Trophoblast cell (in vitro differentiated cells and primary cell): Measurements from ENCODE around the gene ESRP2.

Source experiments
- DNase-seq, 2 donors: peaks; one replicate each; pipeline ENCODE4 v3.0.0-alpha.2; 2016
- H2AFZ ChIP-seq: 2 replicates; pipeline ENCODE4 v1.6.1; 2013; ENCODE audit warnings: low read length, moderate library complexity, mild to moderate bottlenecking; ENCODE audit not compliant: insufficient read depth, poor library complexity
- H2AK5ac ChIP-seq: 2 replicates; pipeline ENCODE4 v1.6.1; 2013; ENCODE audit warnings: mild to moderate bottlenecking, low read length
- H2BK120ac ChIP-seq: 2 replicates; pipeline ENCODE4 v1.6.1; 2013; ENCODE audit warnings: low read length, mild to moderate bottlenecking, moderate library complexity; ENCODE audit not compliant: insufficient read depth, poor library complexity
- H2BK12ac ChIP-seq: 2 replicates; pipeline ENCODE4 v1.6.1; 2013; ENCODE audit warnings: mild to moderate bottlenecking, low read length, moderate library complexity
- H2BK5ac ChIP-seq: 2 replicates; pipeline ENCODE4 v1.6.1; 2013; ENCODE audit warnings: low read length, low read depth, moderate library complexity, mild to moderate bottlenecking; ENCODE audit not compliant: poor library complexity
- H3K14ac ChIP-seq: 2 replicates; pipeline ENCODE4 v1.6.1; 2013; ENCODE audit warnings: mild to moderate bottlenecking, low read length
- H3K18ac ChIP-seq: 2 replicates; pipeline ENCODE4 v1.6.1; 2013; ENCODE audit warnings: mild to moderate bottlenecking, low read length
- H3K23ac ChIP-seq: 2 replicates; pipeline ENCODE4 v1.6.1; 2013; ENCODE audit warnings: low read length
- H3K27ac ChIP-seq: 2 replicates; pipeline ENCODE4 v1.5.1; 2013; ENCODE audit warnings: low read depth, mild to moderate bottlenecking, inconsistent platforms, low read length, moderate library complexity
- H3K27me3 ChIP-seq: 2 replicates; pipeline ENCODE4 v1.6.1; 2013; ENCODE audit warnings: inconsistent platforms, mild to moderate bottlenecking, low read length, moderate library complexity; ENCODE audit not compliant: insufficient read depth
- H3K36me3 ChIP-seq, 2 experiments: 1 replicate in 1 of 2; 2 replicates in 1 of 2; pipeline ENCODE4 v1.6.1; 2013; ENCODE audit warnings: low read length in 2 of 2, mild to moderate bottlenecking in 2 of 2, moderate library complexity in 1 of 2; ENCODE audit not compliant: insufficient read depth in 2 of 2, control insufficient read depth in 1 of 2
- H3K4ac ChIP-seq: 2 replicates; pipeline ENCODE4 v1.6.1; 2013; ENCODE audit warnings: low read depth, mild to moderate bottlenecking, low read length, moderate library complexity
- H3K4me1 ChIP-seq, 2 experiments: 1 replicate in 1 of 2; 2 replicates in 1 of 2; pipeline ENCODE4 v1.6.1; 2013; ENCODE audit warnings: low read length in 2 of 2, mild to moderate bottlenecking in 2 of 2, moderate library complexity in 1 of 2; ENCODE audit not compliant: insufficient read depth in 2 of 2, control insufficient read depth in 1 of 2
- H3K4me2 ChIP-seq: 2 replicates; pipeline ENCODE4 v1.6.1; 2013; ENCODE audit warnings: inconsistent platforms, mild to moderate bottlenecking, low read length, moderate library complexity
- H3K4me3 ChIP-seq: 2 replicates; pipeline ENCODE4 v1.5.1; 2013; ENCODE audit warnings: mild to moderate bottlenecking, low read depth, low read length, inconsistent platforms
- H3K79me1 ChIP-seq: one replicate; pipeline ENCODE4 v1.6.1; 2013; ENCODE audit warnings: low read length
- H3K79me2 ChIP-seq: 2 replicates; pipeline ENCODE4 v1.6.1; 2013; ENCODE audit warnings: low read length, mild to moderate bottlenecking; ENCODE audit not compliant: control insufficient read depth, insufficient read depth, poor library complexity
- H3K9ac ChIP-seq: 2 replicates; pipeline ENCODE4 v1.6.1; 2013; ENCODE audit warnings: mild to moderate bottlenecking, low read length
- H3K9me3 ChIP-seq: 2 replicates; pipeline ENCODE4 v1.6.1; 2013; ENCODE audit warnings: low read depth, mild to moderate bottlenecking, control low read depth, inconsistent platforms, low read length; ENCODE audit not compliant: insufficient read depth
- H4K12ac ChIP-seq: 2 replicates; pipeline ENCODE4 v1.6.1; 2013; ENCODE audit warnings: low read depth, mild to moderate bottlenecking, low read length, moderate library complexity
- H4K8ac ChIP-seq: 2 replicates; pipeline ENCODE4 v1.6.1; 2013; ENCODE audit warnings: low read depth, mild to moderate bottlenecking, low read length, moderate library complexity
- H4K91ac ChIP-seq: one replicate; pipeline ENCODE4 v1.6.1; 2013; ENCODE audit warnings: low read depth, mild to moderate bottlenecking, low read length, moderate library complexity
- WGBS: extraction: QIAGEN DNeasy Blood & Tissue Kit; methylation state at CpG from one replicate; pipeline ENCODE4 v1.1.7; 2013; ENCODE audit warnings: missing lambda C conversion rate; ENCODE audit not compliant: insufficient read length, insufficient coverage; ENCODE audit errors: extremely low coverage; 5-methylcytosine and 5-hydroxymethylcytosine counted together

Gene ESRP2

DNA sequence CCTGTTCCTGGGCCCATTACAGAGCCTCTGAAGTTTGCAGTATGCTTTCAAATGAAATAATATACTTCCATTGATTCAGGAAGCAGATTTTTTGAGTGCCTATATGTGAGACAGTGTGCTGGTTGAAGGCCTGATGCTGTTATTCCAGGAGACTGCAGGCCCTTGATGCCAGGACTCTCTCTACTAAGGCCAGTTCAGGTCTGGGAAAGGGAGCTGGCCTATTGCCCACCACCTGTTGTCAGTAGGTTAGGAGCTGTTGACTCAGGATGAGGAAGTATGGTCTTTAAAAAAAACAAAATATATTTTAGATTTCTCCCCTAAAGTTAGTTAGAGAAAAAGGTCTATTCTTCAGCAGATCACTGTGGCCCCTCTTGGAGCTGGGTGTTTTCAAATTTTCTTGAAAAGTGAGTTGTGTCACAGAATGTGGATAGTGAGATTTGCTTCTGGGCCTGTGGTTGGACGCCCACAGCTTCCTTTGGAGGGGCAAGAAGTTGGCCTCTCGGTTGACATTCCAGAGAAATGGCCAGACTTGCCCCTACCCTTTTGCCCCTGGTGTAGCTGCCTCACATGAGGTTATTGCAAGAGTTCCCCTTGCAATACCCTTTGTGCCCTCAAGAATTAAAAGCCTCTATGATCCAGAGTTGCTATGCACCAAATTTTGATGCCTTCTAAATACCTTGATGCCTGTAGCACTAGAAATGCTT, 7.9 kb downstream of the ESRP2 start:
- H2AK5ac ChIP-seq: no peak overlapping the region
- no peaks in the 10 kb centered on the region for H3K79me2 ChIP-seq
- H3K4ac ChIP-seq: no peak overlapping the region
- H2BK12ac ChIP-seq: no peak overlapping the region
- H3K4me2 ChIP-seq: no peak overlapping the region
- H3K9ac ChIP-seq: no peak overlapping the region
- no peak overlapping the region for H4K91ac ChIP-seq
- H3K14ac ChIP-seq: no peak overlapping the region
- no peaks in the 10 kb centered on the region for H3K9me3 ChIP-seq
- no peak overlapping the region for H3K18ac ChIP-seq
- H3K4me3 ChIP-seq: no peak overlapping the region
- H2BK5ac ChIP-seq: no peak overlapping the region
- no peak overlapping the region for H4K12ac ChIP-seq
- no peak overlapping the region for H3K27ac ChIP-seq
- H4K8ac ChIP-seq: no peak overlapping the region
- no peak overlapping the region for H2BK120ac ChIP-seq
- no peaks in the 10 kb centered on the region for H3K27me3 ChIP-seq
- no peak for DNase-seq
- WGBS: no CpG with 5 or more reads among the region's 2 CpGs
- H2AFZ ChIP-seq: no peak overlapping the region
- no peaks in the 10 kb centered on the region for H3K79me1 ChIP-seq
- no peaks in the 10 kb centered on the region for H3K4me1 ChIP-seq
- H3K36me3 ChIP-seq: peaks cover 35 to 40% of the 10 kb centered on the region in 2 experiments
- no peak overlapping the region for H3K23ac ChIP-seq

DNA sequence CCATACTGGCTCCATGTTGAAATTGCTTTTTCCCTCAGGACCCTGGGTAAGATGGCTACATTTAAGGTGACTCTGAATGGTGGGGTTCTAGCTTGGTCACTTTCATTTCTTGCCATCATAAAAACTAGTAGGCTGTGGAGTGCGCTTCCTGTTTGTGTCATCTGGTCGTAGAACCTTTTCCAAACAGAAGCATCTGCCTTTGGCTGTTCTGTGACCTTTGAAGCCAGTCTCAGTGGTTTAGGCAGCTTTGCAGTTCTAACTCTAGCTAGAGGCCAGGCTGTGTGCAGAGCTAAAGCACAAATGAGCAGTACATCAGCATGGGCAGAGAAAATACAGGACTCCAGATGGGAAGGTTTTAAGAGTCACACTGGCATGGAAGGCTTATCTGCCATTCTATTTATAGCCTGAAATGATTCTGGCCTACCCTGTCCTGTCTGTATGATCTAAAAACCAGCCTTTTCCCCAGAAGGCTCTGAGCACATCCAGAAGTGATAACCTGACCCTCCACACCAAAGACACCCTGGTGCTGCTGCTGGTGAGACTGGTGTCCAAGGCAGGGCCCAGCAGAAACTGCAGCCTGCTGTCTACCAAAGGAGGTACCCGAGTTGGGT, 8.6 kb downstream of the ESRP2 start:
- Histone ChIP-seq H3K27me3 (no peaks in the 10 kb centered on the region), H3K23ac (no peak overlapping the region), H3K4me1 (no peaks in the 10 kb centered on the region), H3K36me3 (peaks cover 31 to 36% of the 10 kb centered on the region in 2 experiments), H3K14ac (no peak overlapping the region), H2AFZ (no peak overlapping the region), H2AK5ac (no peak overlapping the region), H2BK12ac (no peak overlapping the region), H4K8ac (no peak overlapping the region), H3K27ac (no peak overlapping the region), H3K4me2 (no peak overlapping the region), H2BK120ac (no peak overlapping the region), H3K18ac (no peak overlapping the region), H3K9ac (no peak overlapping the region), H2BK5ac (no peak overlapping the region), H4K91ac (no peak overlapping the region), H3K4me3 (no peak overlapping the region), H3K79me1 (no peaks in the 10 kb centered on the region), H3K4ac (no peak overlapping the region), H3K9me3 (no peaks in the 10 kb centered on the region), H3K79me2 (no peaks in the 10 kb centered on the region), H4K12ac (no peak overlapping the region)
- no CpG with 5 or more reads among the region's 3 CpGs for WGBS
- no peak for DNase-seq

DNA sequence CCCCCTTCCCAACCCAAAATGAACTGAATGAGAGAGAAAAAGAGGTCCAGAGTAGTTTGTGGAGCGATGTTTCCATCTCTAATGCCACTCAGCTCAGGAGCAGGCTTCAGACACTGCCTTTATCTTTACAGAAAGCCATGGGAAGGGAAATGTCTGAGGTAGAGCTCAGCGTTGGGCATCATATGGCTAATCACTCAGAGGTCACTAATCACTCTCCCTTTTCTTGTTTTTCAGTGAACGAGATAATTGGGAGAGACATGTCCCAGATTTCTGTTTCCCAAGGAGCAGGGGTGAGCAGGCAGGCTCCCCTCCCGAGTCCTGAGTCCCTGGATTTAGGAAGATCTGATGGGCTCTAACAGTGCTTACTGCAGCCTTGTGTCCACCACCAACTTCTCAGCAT, 9.8 kb downstream of the ESRP2 start:
- no peaks in the 10 kb centered on the region for H3K27me3 ChIP-seq
- H2BK12ac ChIP-seq: no peak overlapping the region
- H3K23ac ChIP-seq: no peak overlapping the region
- H4K8ac ChIP-seq: no peak overlapping the region
- H2BK5ac ChIP-seq: no peak overlapping the region
- no peaks in the 10 kb centered on the region for H3K79me2 ChIP-seq
- H2AK5ac ChIP-seq: no peak overlapping the region
- no peak for DNase-seq
- H3K9ac ChIP-seq: no peak overlapping the region
- H3K9me3 ChIP-seq: no peaks in the 10 kb centered on the region
- no peak overlapping the region for H2AFZ ChIP-seq
- no peak overlapping the region for H3K27ac ChIP-seq
- no peak overlapping the region for H3K18ac ChIP-seq
- no peaks in the 10 kb centered on the region for H3K79me1 ChIP-seq
- H3K36me3 ChIP-seq: peaks cover 19 to 24% of the 10 kb centered on the region in 2 experiments
- H4K91ac ChIP-seq: no peak overlapping the region
- H2BK120ac ChIP-seq: no peak overlapping the region
- WGBS: no CpG with 5 or more reads among the region's 4 CpGs
- no peak overlapping the region for H4K12ac ChIP-seq
- H3K14ac ChIP-seq: no peak overlapping the region
- no peaks in the 10 kb centered on the region for H3K4me1 ChIP-seq
- no peak overlapping the region for H3K4ac ChIP-seq
- no peak overlapping the region for H3K4me2 ChIP-seq
- no peak overlapping the region for H3K4me3 ChIP-seq

DNA sequence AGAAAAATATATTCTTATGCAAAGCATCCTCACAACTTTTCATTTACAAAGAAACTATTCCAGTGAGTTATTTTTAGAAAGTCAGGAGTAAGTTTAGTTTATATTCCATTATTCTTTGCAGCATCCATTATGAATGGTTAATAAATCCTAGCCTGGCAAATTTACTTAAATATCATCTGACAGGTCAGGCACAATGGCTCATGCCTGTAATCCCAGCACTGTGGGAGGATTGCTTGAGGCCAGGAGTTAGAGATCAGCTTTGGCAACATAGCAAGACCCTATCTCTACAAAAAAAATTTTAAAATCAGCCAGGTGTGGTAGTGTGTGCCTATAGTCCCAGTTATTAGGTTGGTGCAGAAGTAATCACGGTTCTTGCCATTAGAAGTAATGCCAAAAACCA, 12.9 kb downstream of the ESRP2 start:
- H2AK5ac ChIP-seq: no peak overlapping the region
- H3K27ac ChIP-seq: no peak overlapping the region
- H3K4me3 ChIP-seq: no peak overlapping the region
- H4K8ac ChIP-seq: no peak overlapping the region
- H2AFZ ChIP-seq: no peak overlapping the region
- no CpG with 5 or more reads among the region's 1 CpG for WGBS
- H3K23ac ChIP-seq: no peak overlapping the region
- H4K91ac ChIP-seq: no peak overlapping the region
- H3K4me2 ChIP-seq: no peak overlapping the region
- no peak overlapping the region for H2BK120ac ChIP-seq
- H3K9ac ChIP-seq: no peak overlapping the region
- no peaks in the 10 kb centered on the region for H3K27me3 ChIP-seq
- H3K18ac ChIP-seq: no peak overlapping the region
- no peak overlapping the region for H3K14ac ChIP-seq
- no peaks in the 10 kb centered on the region for H3K79me1 ChIP-seq
- H3K4me1 ChIP-seq: peaks cover 0 to 3% of the 10 kb centered on the region in 2 experiments
- H3K36me3 ChIP-seq: peaks cover 0 to 2% of the 10 kb centered on the region in 2 experiments
- H2BK5ac ChIP-seq: no peak overlapping the region
- no peaks in the 10 kb centered on the region for H3K9me3 ChIP-seq
- no peak overlapping the region for H2BK12ac ChIP-seq
- H3K4ac ChIP-seq: no peak overlapping the region
- no peak for DNase-seq
- no peak overlapping the region for H4K12ac ChIP-seq
- H3K79me2 ChIP-seq: no peaks in the 10 kb centered on the region
